ENCODE measurements around the gene CLDN11.

Gene CLDN11

DNA sequence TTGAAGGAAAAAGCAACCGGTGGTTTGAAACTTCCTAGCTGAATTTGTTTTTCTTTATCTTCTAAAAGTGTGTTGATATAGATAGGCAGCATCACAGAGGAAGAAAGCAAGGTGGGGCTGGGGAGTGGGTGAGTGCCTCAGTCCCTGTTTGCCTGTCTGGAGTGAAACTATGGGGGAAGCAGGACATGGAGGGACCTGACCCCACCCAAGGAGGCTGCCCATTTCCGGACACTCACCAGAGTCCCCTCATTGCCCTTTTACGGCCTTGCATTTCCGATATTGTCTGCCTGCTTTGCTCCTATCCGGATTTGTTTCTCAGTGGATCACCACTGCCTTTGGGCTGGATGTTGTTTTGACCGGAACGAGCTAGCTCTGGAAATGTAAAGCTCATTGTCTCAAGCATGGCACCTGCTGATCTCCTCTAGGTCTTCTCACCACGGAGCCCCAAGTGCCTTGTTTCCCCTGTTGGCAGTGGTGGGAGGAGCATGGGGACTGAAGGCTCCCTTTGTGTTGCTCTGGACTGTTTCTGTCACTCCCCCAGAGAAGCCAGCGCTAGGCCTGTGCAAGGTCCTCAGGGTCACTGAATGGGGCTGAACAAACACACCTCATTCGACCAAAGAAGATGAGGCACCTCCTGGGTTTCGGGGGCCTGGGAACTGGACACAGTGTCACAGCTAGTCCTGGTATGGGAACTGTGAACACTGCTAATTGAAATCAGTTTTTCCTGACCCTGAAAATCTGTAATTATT, 7.0 kb downstream of the CLDN11 start:
- H3K4me3 ChIP-seq (replicated peaks in 1 of 2; ENCODE audit: low read depth in 2 of 2, low read length in 2 of 2): no peak overlapping the region
- DNase-seq (ENCODE audit: low read depth in 2 of 2): no peak
- TF ChIP-seq, protein P1, sequence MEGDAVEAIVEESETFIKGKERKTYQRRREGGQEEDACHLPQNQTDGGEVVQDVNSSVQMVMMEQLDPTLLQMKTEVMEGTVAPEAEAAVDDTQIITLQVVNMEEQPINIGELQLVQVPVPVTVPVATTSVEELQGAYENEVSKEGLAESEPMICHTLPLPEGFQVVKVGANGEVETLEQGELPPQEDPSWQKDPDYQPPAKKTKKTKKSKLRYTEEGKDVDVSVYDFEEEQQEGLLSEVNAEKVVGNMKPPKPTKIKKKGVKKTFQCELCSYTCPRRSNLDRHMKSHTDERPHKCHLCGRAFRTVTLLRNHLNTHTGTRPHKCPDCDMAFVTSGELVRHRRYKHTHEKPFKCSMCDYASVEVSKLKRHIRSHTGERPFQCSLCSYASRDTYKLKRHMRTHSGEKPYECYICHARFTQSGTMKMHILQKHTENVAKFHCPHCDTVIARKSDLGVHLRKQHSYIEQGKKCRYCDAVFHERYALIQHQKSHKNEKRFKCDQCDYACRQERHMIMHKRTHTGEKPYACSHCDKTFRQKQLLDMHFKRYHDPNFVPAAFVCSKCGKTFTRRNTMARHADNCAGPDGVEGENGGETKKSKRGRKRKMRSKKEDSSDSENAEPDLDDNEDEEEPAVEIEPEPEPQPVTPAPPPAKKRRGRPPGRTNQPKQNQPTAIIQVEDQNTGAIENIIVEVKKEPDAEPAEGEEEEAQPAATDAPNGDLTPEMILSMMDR (IDR thresholded peaks at IDR 0.05; ENCODE audit: low read depth, low read length): no peak

DNA sequence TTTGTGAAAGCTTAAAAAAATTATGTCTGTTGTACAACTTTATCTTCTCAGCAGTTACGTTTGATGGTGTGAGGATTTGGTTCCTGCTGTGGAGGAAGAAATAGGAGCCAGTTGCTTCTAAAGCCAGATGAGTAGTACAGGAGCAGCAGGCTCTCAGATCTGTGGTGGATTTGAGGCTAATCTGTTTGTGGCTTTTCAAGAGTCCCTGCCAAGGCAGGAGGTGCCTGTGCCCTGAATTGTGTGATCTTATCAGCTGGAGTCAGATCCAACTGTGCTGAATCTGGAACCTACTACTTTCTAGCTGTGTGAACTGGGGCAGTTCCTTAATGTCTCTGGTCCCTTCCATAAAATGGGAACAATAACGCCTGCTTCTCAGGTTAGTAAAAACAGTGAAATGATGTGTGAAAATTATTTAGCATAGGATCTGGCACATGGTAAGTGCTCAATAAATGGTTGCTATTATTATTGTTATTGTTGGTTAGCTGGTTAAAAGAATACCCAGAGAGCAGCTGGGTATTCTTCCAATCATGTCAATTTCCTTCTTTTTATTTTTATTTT, 7.7 kb downstream of the CLDN11 start:
- H3K4me3 ChIP-seq (replicated peaks in 1 of 2; ENCODE audit: low read depth in 2 of 2, low read length in 2 of 2): no peak overlapping the region
- no peak for DNase-seq (ENCODE audit: low read depth in 2 of 2)
- TF ChIP-seq, protein P1 (IDR thresholded peaks at IDR 0.05; ENCODE audit: low read depth, low read length): no peak

DNA sequence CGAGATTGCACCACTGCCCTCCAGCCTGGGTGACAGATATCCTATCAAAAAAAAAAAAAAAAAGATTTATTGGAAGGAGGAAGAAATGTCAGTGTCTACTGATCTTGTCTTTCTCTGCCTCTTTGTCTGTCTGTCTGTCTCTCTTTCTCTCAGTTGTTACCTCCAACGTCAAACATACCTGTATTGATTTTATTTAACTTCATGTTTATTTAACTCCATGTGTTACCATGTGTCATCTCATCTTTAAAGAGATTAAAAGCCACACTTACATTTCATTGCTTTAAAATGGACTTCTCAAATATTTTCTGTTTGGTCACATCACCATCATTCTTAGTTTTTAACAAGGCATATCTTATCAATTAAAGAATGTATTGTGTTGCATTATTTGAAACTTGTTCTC, 9.4 kb downstream of the CLDN11 start:
- TF ChIP-seq, protein P1 (IDR thresholded peaks at IDR 0.05; ENCODE audit: low read depth, low read length): no peak
- no peak overlapping the region for H3K4me3 ChIP-seq (replicated peaks in 1 of 2; ENCODE audit: low read depth in 2 of 2, low read length in 2 of 2)
- no peak for DNase-seq (ENCODE audit: low read depth in 2 of 2)

DNA sequence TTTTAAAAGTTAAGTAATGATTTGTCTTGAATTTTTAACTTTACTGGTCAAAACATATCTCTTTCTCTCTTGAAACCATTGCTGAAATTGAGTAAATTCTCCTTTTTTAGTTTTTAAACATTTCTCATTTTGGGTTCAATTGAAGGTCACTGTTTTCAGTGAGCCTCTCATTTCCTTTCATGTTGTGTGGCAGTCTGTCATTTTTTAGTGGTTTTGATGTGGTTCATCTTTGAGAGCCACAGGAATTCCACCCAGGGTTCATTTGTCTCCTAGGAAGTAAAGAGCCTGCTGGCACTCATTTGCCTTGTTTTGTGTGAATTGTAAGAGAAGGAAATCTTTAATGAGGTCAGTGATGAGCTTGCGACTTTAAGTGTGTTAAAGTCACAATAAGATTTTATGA, 10.4 kb downstream of the CLDN11 start:
- peak; percentile 39 to 47 for DNase-seq (ENCODE audit: low read depth in 2 of 2)
- TF ChIP-seq, protein P1 (IDR thresholded peaks at IDR 0.05; ENCODE audit: low read depth, low read length): no peak
- H3K4me3 ChIP-seq (replicated peaks in 1 of 2; ENCODE audit: low read depth in 2 of 2, low read length in 2 of 2): no peak overlapping the region

DNA sequence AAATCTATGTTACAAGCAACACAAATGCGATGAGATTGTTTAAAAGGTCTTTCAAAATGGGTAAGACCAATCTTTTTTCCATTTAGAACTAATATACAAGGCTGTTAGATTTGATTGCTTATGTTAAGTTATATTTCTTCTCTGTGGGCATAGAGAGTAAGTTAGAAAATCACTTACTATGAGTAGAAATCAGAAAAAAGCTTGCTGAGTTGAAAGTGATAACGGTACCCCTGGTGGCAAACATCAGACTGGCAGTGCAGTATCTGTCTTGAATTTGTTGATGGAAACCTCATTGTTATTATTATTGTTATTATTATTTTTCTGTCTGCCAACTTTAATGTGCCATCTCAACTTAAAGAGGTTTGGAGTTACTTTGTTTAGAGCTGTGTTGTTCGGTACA, 12.4 kb downstream of the CLDN11 start:
- H3K4me3 ChIP-seq (replicated peaks in 1 of 2; ENCODE audit: low read depth in 2 of 2, low read length in 2 of 2): no peak overlapping the region
- TF ChIP-seq, protein P1 (IDR thresholded peaks at IDR 0.05; ENCODE audit: low read depth, low read length): peak; percentile 21
- DNase-seq (ENCODE audit: low read depth in 2 of 2): no peak

DNA sequence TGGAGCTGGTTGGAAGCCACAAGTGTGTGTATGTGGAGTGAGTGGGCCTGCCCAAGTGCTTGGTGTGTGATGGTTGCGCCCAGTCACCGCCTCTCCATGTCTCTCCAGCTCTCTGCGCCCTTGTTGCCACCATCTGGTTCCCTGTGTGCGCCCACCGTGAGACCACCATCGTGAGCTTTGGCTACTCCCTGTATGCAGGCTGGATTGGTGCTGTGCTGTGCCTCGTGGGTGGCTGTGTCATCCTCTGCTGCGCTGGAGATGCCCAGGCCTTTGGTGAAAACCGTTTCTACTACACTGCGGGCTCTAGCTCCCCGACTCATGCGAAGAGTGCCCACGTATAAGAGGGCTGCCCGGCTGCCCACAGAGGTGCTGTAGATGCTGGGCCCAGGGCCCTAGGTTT, 13.7 kb downstream of the CLDN11 start:
- no peak for DNase-seq (ENCODE audit: low read depth in 2 of 2)
- no peak overlapping the region for H3K4me3 ChIP-seq (replicated peaks in 1 of 2; ENCODE audit: low read depth in 2 of 2, low read length in 2 of 2)
- TF ChIP-seq, protein P1 (IDR thresholded peaks at IDR 0.05; ENCODE audit: low read depth, low read length): no peak

Measured in cardiac fibroblast (primary cell).